HL-60 (cell line): ENCODE data around the gene PRSS50.

ENCODE experiments used
- CTCF ChIP-seq: IDR thresholded peaks from one replicate; pipeline ENCODE4 v1.5.1; 2011; ENCODE audit warnings: low read length, control low read depth, inconsistent platforms; ENCODE audit not compliant: insufficient read depth
- GABPA ChIP-seq: IDR thresholded peaks from 2 replicates; pipeline ENCODE4 v1.6.1; 2012; ENCODE audit warnings: low read depth
- POLR2AphosphoS5 ChIP-seq: IDR thresholded peaks from 2 replicates; pipeline ENCODE4 v1.6.1; 2012; ENCODE audit warnings: low read depth
- REST ChIP-seq: IDR thresholded peaks from 2 replicates; pipeline ENCODE4 v1.6.1; 2012; ENCODE audit warnings: low read depth; ENCODE audit not compliant: insufficient replicate concordance
- SPI1 ChIP-seq: IDR thresholded peaks from 2 replicates; pipeline ENCODE4 v1.6.1; 2012; ENCODE audit warnings: low read depth, mild to moderate bottlenecking, borderline replicate concordance

GRCh38 chr3:46746711-46747110 is 29.0 kb upstream of the PRSS50 start:
- TF ChIP-seq CTCF: no peak
- no peak for TF ChIP-seq POLR2AphosphoS5
- TF ChIP-seq GABPA: no peak
- TF ChIP-seq REST: no peak
- no peak for TF ChIP-seq SPI1
